ENCODE data around the gene FRMPD2. TPM values are rescaled to one million over a fixed set of nuclear protein-coding genes. Genes with fewer than 3 reads are reported as not detected.
"Not testable (repeated sequence)": the region's sequence is repeated elsewhere in the genome, so short reads cannot be mapped to it uniquely, and the experiment has no call there.

Gene FRMPD2
- polyA plus RNA-seq, 1 donor from 2014 or later, result 0.14 TPM

DNA sequence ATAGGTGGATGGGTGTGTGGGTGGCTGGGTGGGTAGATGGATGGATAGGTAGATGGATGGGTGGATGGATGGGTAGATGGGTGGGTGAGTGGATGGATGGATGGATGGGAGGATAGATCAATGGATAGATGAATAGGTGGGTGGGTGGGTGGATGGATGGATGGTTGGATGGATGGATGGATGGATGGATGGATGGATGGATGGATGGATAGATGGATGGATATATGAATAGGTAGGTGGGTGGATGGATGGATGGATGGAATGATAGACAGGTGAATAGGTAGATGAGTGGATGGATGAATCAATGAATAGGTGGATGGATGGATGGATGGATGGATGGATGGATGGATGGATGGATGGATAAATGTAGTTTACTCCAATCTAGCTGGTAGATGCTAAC is 52.7 kb downstream of the FRMPD2 start:
- no peaks in the 10 kb centered on the region for H3K36me3 ChIP-seq (ENCODE audit: insufficient read depth, low read length)
- H3K4me2 ChIP-seq (ENCODE audit: low read length), result no peak overlapping the region
- no peak overlapping the region for H2AFZ ChIP-seq (ENCODE audit: low read depth, low read length)
- H3K9me2 ChIP-seq (ENCODE audit: insufficient read depth, low read length), result no peaks in the 10 kb centered on the region
- H3K9ac ChIP-seq (ENCODE audit: low read length), result no peak overlapping the region
- H3F3A ChIP-seq (ENCODE audit: insufficient read depth, low read length, poor library complexity, severe bottlenecking), result no peaks in the 10 kb centered on the region
- no peaks in the 10 kb centered on the region for H3K79me2 ChIP-seq (replicated peaks; ENCODE audit: insufficient read depth, low read length)
- H4K20me1 ChIP-seq (ENCODE audit: insufficient read depth), result no peaks in the 10 kb centered on the region
- no peak overlapping the region for H3K27ac ChIP-seq (ENCODE audit: low read length)
- no peak overlapping the region for H3K4me3 ChIP-seq (ENCODE audit: low read length)
- TF ChIP-seq SMC3 (conservative IDR thresholded peaks at IDR 0.05; ENCODE audit: poor library complexity), result no peak
- no peak for TF ChIP-seq MXI1 (conservative IDR thresholded peaks at IDR 0.05; ENCODE audit: poor library complexity, severe bottlenecking)
- TF ChIP-seq, protein P1, sequence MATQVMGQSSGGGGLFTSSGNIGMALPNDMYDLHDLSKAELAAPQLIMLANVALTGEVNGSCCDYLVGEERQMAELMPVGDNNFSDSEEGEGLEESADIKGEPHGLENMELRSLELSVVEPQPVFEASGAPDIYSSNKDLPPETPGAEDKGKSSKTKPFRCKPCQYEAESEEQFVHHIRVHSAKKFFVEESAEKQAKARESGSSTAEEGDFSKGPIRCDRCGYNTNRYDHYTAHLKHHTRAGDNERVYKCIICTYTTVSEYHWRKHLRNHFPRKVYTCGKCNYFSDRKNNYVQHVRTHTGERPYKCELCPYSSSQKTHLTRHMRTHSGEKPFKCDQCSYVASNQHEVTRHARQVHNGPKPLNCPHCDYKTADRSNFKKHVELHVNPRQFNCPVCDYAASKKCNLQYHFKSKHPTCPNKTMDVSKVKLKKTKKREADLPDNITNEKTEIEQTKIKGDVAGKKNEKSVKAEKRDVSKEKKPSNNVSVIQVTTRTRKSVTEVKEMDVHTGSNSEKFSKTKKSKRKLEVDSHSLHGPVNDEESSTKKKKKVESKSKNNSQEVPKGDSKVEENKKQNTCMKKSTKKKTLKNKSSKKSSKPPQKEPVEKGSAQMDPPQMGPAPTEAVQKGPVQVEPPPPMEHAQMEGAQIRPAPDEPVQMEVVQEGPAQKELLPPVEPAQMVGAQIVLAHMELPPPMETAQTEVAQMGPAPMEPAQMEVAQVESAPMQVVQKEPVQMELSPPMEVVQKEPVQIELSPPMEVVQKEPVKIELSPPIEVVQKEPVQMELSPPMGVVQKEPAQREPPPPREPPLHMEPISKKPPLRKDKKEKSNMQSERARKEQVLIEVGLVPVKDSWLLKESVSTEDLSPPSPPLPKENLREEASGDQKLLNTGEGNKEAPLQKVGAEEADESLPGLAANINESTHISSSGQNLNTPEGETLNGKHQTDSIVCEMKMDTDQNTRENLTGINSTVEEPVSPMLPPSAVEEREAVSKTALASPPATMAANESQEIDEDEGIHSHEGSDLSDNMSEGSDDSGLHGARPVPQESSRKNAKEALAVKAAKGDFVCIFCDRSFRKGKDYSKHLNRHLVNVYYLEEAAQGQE (IDR thresholded peaks at IDR 0.05; ENCODE audit: borderline replicate concordance), result no peak
- no peak for TF ChIP-seq TAF1 (IDR thresholded peaks at IDR 0.05; ENCODE audit: low read depth)
- no peak for TF ChIP-seq EZH2 (IDR thresholded peaks at IDR 0.05; ENCODE audit: borderline replicate concordance, insufficient read depth, low read length, poor library complexity, severe bottlenecking)
- TF ChIP-seq RAD21 (conservative IDR thresholded peaks at IDR 0.05), result no peak
- no peak for TF ChIP-seq POLR2AphosphoS5 (IDR thresholded peaks at IDR 0.05)
- H3K27me3 ChIP-seq (ENCODE audit: insufficient read depth, low read depth, low read length), result no peaks in the 10 kb centered on the region
- H3K9me3 ChIP-seq (ENCODE audit: low read length), result no peaks in the 10 kb centered on the region

DNA sequence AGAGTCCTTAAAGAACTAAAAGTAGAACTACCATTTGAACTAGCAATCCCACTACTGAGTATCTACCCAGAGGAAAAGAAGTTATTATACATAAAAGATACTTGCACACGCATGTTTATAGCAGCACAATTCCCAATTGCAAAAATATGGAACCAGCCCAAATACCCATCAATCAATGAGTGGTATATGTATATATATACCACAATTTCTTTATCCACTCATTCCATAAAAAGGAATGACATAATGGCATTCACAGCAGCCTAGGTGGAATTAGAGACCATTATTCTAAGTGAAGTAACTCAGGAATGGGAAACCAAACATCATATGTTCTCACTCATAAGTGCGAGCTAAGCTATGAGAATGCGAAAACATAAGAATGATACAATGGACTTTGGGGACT is 53.5 kb downstream of the FRMPD2 start:
- not testable (repeated sequence) for H3K27ac ChIP-seq (ENCODE audit: low read length); H3K9ac ChIP-seq (ENCODE audit: low read length); H3K4me3 ChIP-seq (ENCODE audit: low read length); H3K79me2 ChIP-seq (replicated peaks; ENCODE audit: insufficient read depth, low read length); H4K20me1 ChIP-seq (ENCODE audit: insufficient read depth); H3F3A ChIP-seq (ENCODE audit: insufficient read depth, low read length, poor library complexity, severe bottlenecking); H3K4me2 ChIP-seq (ENCODE audit: low read length); H3K27me3 ChIP-seq (ENCODE audit: insufficient read depth, low read depth, low read length); H2AFZ ChIP-seq (ENCODE audit: low read depth, low read length); H3K9me2 ChIP-seq (ENCODE audit: insufficient read depth, low read length); H3K36me3 ChIP-seq (ENCODE audit: insufficient read depth, low read length); H3K9me3 ChIP-seq (ENCODE audit: low read length)

DNA sequence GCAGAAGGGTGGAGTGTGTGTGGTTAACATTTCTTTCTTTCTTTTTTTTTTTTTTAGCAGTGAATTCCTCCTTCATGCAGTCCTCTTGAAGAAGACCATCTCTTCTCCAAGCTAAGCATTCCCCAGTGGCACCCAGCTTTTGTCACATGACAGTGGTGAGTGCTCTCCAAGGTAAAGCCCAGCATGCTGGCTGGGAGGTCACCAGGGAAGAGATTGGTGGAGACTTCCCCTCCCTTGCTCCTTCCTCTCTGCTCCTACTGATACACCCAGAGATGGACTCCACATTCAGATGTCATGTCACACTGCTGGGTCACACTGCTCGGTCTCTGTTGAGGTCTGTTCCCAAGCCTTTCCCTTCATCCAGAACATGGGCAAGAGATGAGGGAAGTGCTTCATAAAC is 55.3 kb downstream of the FRMPD2 start:
- Histone ChIP-seq H3K27ac (ENCODE audit: low read length) (no peak overlapping the region), H3K36me3 (ENCODE audit: insufficient read depth, low read length) (no peaks in the 10 kb centered on the region), H2AFZ (ENCODE audit: low read depth, low read length) (no peak overlapping the region), H3K4me3 (ENCODE audit: low read length) (no peak overlapping the region), H3K9ac (ENCODE audit: low read length) (no peak overlapping the region), H3K79me2 (replicated peaks; ENCODE audit: insufficient read depth, low read length) (no peaks in the 10 kb centered on the region), H3K27me3 (ENCODE audit: insufficient read depth, low read depth, low read length) (no peaks in the 10 kb centered on the region), H3K4me2 (ENCODE audit: low read length) (no peak overlapping the region), H4K20me1 (ENCODE audit: insufficient read depth) (no peaks in the 10 kb centered on the region), H3K9me2 (ENCODE audit: insufficient read depth, low read length) (no peaks in the 10 kb centered on the region), H3F3A (ENCODE audit: insufficient read depth, low read length, poor library complexity, severe bottlenecking) (no peaks in the 10 kb centered on the region), H3K9me3 (ENCODE audit: low read length) (no peaks in the 10 kb centered on the region)
- TF ChIP-seq MXI1 (conservative IDR thresholded peaks at IDR 0.05; ENCODE audit: poor library complexity, severe bottlenecking) (no peak), EP300 (conservative IDR thresholded peaks at IDR 0.05; ENCODE audit: poor library complexity, severe bottlenecking) (no peak), TAF1 (IDR thresholded peaks at IDR 0.05; ENCODE audit: low read depth) (no peak), EZH2 (IDR thresholded peaks at IDR 0.05; ENCODE audit: borderline replicate concordance, insufficient read depth, low read length, poor library complexity, severe bottlenecking) (no peak), RAD21 (conservative IDR thresholded peaks at IDR 0.05) (no peak), SMC3 (conservative IDR thresholded peaks at IDR 0.05; ENCODE audit: poor library complexity) (no peak), POLR2AphosphoS5 (IDR thresholded peaks at IDR 0.05) (no peak)
- TF ChIP-seq, protein P1 (IDR thresholded peaks at IDR 0.05; ENCODE audit: borderline replicate concordance), result no peak
- TF ChIP-seq, protein P2, sequence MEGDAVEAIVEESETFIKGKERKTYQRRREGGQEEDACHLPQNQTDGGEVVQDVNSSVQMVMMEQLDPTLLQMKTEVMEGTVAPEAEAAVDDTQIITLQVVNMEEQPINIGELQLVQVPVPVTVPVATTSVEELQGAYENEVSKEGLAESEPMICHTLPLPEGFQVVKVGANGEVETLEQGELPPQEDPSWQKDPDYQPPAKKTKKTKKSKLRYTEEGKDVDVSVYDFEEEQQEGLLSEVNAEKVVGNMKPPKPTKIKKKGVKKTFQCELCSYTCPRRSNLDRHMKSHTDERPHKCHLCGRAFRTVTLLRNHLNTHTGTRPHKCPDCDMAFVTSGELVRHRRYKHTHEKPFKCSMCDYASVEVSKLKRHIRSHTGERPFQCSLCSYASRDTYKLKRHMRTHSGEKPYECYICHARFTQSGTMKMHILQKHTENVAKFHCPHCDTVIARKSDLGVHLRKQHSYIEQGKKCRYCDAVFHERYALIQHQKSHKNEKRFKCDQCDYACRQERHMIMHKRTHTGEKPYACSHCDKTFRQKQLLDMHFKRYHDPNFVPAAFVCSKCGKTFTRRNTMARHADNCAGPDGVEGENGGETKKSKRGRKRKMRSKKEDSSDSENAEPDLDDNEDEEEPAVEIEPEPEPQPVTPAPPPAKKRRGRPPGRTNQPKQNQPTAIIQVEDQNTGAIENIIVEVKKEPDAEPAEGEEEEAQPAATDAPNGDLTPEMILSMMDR (IDR thresholded peaks at IDR 0.05; ENCODE audit: poor library complexity, severe bottlenecking), result no peak
